Measurements from ENCODE around the gene ARHGAP1.

Gene ARHGAP1

DNA sequence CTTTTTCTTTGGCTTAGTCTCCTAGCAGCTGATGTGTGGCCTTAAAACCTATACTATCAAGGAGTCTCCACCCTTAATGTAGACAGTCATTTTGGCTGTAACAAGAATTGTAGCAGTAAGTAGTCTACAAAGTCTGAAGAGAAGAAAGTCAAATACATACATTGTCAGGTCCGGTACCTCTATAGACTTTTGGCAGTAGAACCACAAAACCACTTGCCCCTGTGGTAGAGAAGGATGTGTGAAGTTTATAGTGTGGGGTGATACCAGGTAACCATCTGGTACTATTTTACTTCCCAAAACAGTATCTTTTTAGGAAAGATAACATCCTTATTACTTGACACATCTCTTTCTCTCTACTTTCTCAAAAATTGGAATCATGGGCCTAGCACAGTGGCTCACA is 67.9 kb downstream of the ARHGAP1 start:
- Mint-ChIP-seq H3K9me3 (no peaks in the 10 kb centered on the region), H3K36me3 (ENCODE audit: low read depth) (peaks cover 22% of the 10 kb centered on the region), H3K4me1 (no peaks in the 10 kb centered on the region), H3K4me3 (no peak overlapping the region), H3K27ac (no peak overlapping the region), H3K27me3 (ENCODE audit: low read depth) (no peaks in the 10 kb centered on the region)
- TF ChIP-seq, protein P1, sequence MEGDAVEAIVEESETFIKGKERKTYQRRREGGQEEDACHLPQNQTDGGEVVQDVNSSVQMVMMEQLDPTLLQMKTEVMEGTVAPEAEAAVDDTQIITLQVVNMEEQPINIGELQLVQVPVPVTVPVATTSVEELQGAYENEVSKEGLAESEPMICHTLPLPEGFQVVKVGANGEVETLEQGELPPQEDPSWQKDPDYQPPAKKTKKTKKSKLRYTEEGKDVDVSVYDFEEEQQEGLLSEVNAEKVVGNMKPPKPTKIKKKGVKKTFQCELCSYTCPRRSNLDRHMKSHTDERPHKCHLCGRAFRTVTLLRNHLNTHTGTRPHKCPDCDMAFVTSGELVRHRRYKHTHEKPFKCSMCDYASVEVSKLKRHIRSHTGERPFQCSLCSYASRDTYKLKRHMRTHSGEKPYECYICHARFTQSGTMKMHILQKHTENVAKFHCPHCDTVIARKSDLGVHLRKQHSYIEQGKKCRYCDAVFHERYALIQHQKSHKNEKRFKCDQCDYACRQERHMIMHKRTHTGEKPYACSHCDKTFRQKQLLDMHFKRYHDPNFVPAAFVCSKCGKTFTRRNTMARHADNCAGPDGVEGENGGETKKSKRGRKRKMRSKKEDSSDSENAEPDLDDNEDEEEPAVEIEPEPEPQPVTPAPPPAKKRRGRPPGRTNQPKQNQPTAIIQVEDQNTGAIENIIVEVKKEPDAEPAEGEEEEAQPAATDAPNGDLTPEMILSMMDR (IDR thresholded peaks at IDR 0.05; ENCODE audit: unreplicated experiment in 3 of 3), result no peak

DNA sequence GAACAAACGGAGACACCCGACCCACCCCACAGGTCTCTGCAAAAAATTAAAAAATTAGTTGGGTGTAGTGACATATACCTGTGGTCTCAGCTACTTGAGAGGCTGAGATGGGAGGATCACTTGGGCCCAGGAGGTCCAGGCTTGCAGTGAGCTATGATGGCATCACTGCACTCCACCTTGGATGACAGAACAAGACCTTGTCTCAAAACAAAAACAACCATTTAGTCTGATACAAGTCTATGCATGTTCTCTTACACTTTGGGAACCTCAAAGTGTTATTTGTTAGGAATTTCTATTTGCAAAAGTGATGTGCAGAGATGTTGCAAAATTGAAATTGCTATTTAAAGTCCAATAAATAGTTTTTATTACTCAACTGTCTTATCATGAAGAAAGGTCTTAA is 68.7 kb downstream of the ARHGAP1 start:
- H3K36me3 Mint-ChIP-seq (ENCODE audit: low read depth), result peaks cover 24% of the 10 kb centered on the region
- no peaks in the 10 kb centered on the region for H3K4me1 Mint-ChIP-seq
- H3K27ac Mint-ChIP-seq, result no peak overlapping the region
- no peaks in the 10 kb centered on the region for H3K27me3 Mint-ChIP-seq (ENCODE audit: low read depth)
- TF ChIP-seq, protein P1 (IDR thresholded peaks at IDR 0.05; ENCODE audit: unreplicated experiment in 3 of 3), result no peak
- no peaks in the 10 kb centered on the region for H3K9me3 Mint-ChIP-seq
- no peak overlapping the region for H3K4me3 Mint-ChIP-seq

DNA sequence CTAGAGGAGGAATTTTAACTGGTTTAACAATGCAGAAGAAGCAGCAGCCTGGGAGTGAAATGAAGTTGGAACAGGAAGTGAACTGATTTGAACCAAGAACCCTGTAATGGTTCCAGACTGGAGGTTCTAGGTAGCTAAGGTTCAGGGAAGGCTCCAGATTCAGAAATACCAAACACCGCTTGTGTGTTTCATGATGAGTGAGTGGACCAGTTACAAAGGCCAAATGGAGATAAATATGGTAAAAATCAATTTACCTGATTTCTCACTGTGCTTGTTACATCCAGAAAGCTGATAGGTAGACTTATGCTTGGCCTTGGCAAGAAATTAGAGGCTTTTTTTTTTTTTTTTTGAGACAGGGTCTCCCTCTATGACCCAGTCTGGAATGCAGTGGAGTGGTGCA is 70.2 kb downstream of the ARHGAP1 start:
- H3K36me3 Mint-ChIP-seq (ENCODE audit: low read depth), result peaks cover 35% of the 10 kb centered on the region
- no peaks in the 10 kb centered on the region for H3K27me3 Mint-ChIP-seq (ENCODE audit: low read depth)
- H3K4me3 Mint-ChIP-seq, result no peak overlapping the region
- TF ChIP-seq, protein P1 (IDR thresholded peaks at IDR 0.05; ENCODE audit: unreplicated experiment in 3 of 3), result no peak
- H3K27ac Mint-ChIP-seq, result no peak overlapping the region
- H3K4me1 Mint-ChIP-seq, result no peaks in the 10 kb centered on the region
- no peaks in the 10 kb centered on the region for H3K9me3 Mint-ChIP-seq

DNA sequence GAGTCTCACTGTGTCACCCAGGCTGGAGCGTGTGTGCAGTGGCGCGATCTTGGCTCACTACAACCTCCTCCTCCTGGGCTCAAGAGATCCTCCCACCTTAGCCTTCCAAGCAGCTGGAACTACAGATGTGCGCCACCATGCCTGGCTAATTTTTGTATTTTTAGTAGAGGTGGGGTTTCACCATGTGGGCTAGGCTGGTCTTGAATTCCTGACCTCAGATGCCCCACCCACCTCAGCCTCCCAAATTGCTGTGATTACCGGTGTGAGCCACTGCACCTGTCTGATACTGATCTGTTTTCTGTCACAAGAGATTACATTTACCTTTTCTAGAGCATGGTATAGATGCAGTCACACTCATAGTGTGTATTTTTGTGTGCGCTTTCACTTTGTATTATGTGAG is 71.5 kb downstream of the ARHGAP1 start:
- no peaks in the 10 kb centered on the region for H3K4me1 Mint-ChIP-seq
- no peak overlapping the region for H3K27ac Mint-ChIP-seq
- peaks cover 47% of the 10 kb centered on the region for H3K36me3 Mint-ChIP-seq (ENCODE audit: low read depth)
- H3K4me3 Mint-ChIP-seq, result no peak overlapping the region
- no peaks in the 10 kb centered on the region for H3K27me3 Mint-ChIP-seq (ENCODE audit: low read depth)
- H3K9me3 Mint-ChIP-seq, result no peaks in the 10 kb centered on the region
- TF ChIP-seq, protein P1 (IDR thresholded peaks at IDR 0.05; ENCODE audit: unreplicated experiment in 3 of 3), result no peak

Data from nephron (organoid).